Parathyroid adenoma (tissue), 2 donors: ENCODE measurements around the gene SMYD4.
A peak's percentile ranks its signal among the peaks of the same experiment; 100 is the strongest.
"Not testable (repeated sequence)": the region's sequence is repeated elsewhere in the genome, so short reads cannot be mapped to it uniquely, and the experiment has no call there.

Experiments
- H2AFZ ChIP-seq: fragments of 300-600 bp; sonication (generic); one replicate; pipeline ENCODE4 v1.7.0; 2017; ENCODE audit warnings: antibody characterized with exemption, mild to moderate bottlenecking
- H3K27ac ChIP-seq: fragments of 300-600 bp; sonication (generic); one replicate; pipeline ENCODE4 v1.7.0; 2017
- H3K27me3 ChIP-seq: fragments of 300-600 bp; sonication (generic); one replicate; pipeline ENCODE4 v1.7.0; 2017; ENCODE audit warnings: low read length; ENCODE audit not compliant: control insufficient read depth, insufficient read depth
- H3K36me3 ChIP-seq: fragments of 300-600 bp; sonication (generic); one replicate; pipeline ENCODE4 v1.7.0; 2017; ENCODE audit warnings: low read length; ENCODE audit not compliant: control insufficient read depth, insufficient read depth
- H3K4me1 ChIP-seq: fragments of 300-600 bp; sonication (generic); one replicate; pipeline ENCODE4 v1.7.0; 2017; ENCODE audit warnings: control low read depth
- H3K4me2 ChIP-seq: fragments of 300-600 bp; sonication (generic); one replicate; pipeline ENCODE4 v1.7.0; 2017; ENCODE audit warnings: low read length
- H3K4me3 ChIP-seq: fragments of 300-600 bp; sonication (generic); one replicate; pipeline ENCODE4 v1.7.0; 2017; ENCODE audit warnings: low read depth, low read length
- H3K79me2 ChIP-seq: fragments of 300-600 bp; sonication (generic); one replicate; pipeline ENCODE4 v1.7.0; 2017; ENCODE audit warnings: control low read depth
- H3K9ac ChIP-seq: fragments of 300-600 bp; sonication (generic); one replicate; pipeline ENCODE4 v1.7.0; 2017; ENCODE audit warnings: mild to moderate bottlenecking
- H3K9me3 ChIP-seq: fragments of 300-600 bp; sonication (generic); one replicate; pipeline ENCODE4 v1.7.0; 2017; ENCODE audit warnings: low read length; ENCODE audit not compliant: control insufficient read depth
- CTCF ChIP-seq: fragments of 300-600 bp; sonication (generic); IDR thresholded peaks from one replicate; pipeline ENCODE4 v1.7.0; 2017; ENCODE audit warnings: antibody characterized with exemption, mild to moderate bottlenecking
- donor health status: primary hyperparathyroidism.

Gene SMYD4

GRCh38 chr17:1867307-1867706 is 37.6 kb upstream of the SMYD4 start:
- no peak overlapping the region for H3K27ac ChIP-seq
- no peaks in the 10 kb centered on the region for H3K36me3 ChIP-seq
- H3K9me3 ChIP-seq: no peaks in the 10 kb centered on the region
- no peak overlapping the region for H3K4me3 ChIP-seq
- H3K79me2 ChIP-seq: no peaks in the 10 kb centered on the region
- H2AFZ ChIP-seq: no peak overlapping the region
- H3K4me2 ChIP-seq: no peak overlapping the region
- no peak for TF ChIP-seq CTCF
- H3K9ac ChIP-seq: no peak overlapping the region
- no peaks in the 10 kb centered on the region for H3K4me1 ChIP-seq
- no peaks in the 10 kb centered on the region for H3K27me3 ChIP-seq

GRCh38 chr17:1865252-1866037 is 35.7 kb upstream of the SMYD4 start:
- Histone ChIP-seq H3K4me1 (no peaks in the 10 kb centered on the region), H3K27me3 (no peaks in the 10 kb centered on the region), H2AFZ (no peak overlapping the region), H3K9ac (no peak overlapping the region), H3K4me3 (no peak overlapping the region), H3K4me2 (no peak overlapping the region), H3K36me3 (no peaks in the 10 kb centered on the region), H3K79me2 (no peaks in the 10 kb centered on the region), H3K9me3 (no peaks in the 10 kb centered on the region), H3K27ac (no peak overlapping the region)
- TF ChIP-seq CTCF: peak; percentile 54

- no peak overlapping the region for H3K4me3 ChIP-seq
- H3K9me3 ChIP-seq: no peaks in the 10 kb centered on the region
- H3K4me1 ChIP-seq: no peaks in the 10 kb centered on the region
- H3K9ac ChIP-seq: no peak overlapping the region
- TF ChIP-seq CTCF: no peak
- H3K4me2 ChIP-seq: no peak overlapping the region
- no peaks in the 10 kb centered on the region for H3K27me3 ChIP-seq
- no peak overlapping the region for H2AFZ ChIP-seq
- no peak overlapping the region for H3K27ac ChIP-seq
- H3K36me3 ChIP-seq: no peaks in the 10 kb centered on the region
- no peaks in the 10 kb centered on the region for H3K79me2 ChIP-seq
These were observed 31.8 kb upstream of the SMYD4 start for GRCh38 chr17:1861391-1862010.

GRCh38 chr17:1860978-1861377 is 31.3 kb upstream of the SMYD4 start:
- Histone ChIP-seq H3K4me2 (no peak overlapping the region), H3K9me3 (no peaks in the 10 kb centered on the region), H2AFZ (no peak overlapping the region), H3K79me2 (no peaks in the 10 kb centered on the region), H3K4me1 (no peaks in the 10 kb centered on the region), H3K9ac (no peak overlapping the region), H3K4me3 (no peak overlapping the region), H3K27me3 (no peaks in the 10 kb centered on the region), H3K27ac (no peak overlapping the region), H3K36me3 (no peaks in the 10 kb centered on the region)
- no peak for TF ChIP-seq CTCF

GRCh38 chr17:1856462-1856861 is 26.8 kb upstream of the SMYD4 start:
- H3K9ac ChIP-seq, H3K79me2 ChIP-seq, H3K4me3 ChIP-seq, H3K4me1 ChIP-seq, H2AFZ ChIP-seq, H3K4me2 ChIP-seq, H3K27ac ChIP-seq, H3K27me3 ChIP-seq, H3K9me3 ChIP-seq, H3K36me3 ChIP-seq: not testable (repeated sequence)
